Uterus (tissue), 2 donors: Measurements from ENCODE around the gene RPF1.

Experiments used
- CTCF ChIP-seq, 4 experiments: fragments of 200-600 bp in 2 of 4; fragments of 450-650 bp in 2 of 4; sonication (generic) in 2 of 4; IDR thresholded peaks; one replicate each; pipeline ENCODE4 v1.5.1; 2016 to 2019; ENCODE audit warnings: antibody characterized with exemption in 4 of 4, mild to moderate bottlenecking in 2 of 4, moderate library complexity in 1 of 4
- POLR2A ChIP-seq, 2 donors: fragments of 450-650 bp; IDR thresholded peaks; one replicate each; pipeline ENCODE4 v1.6.1; 2016; ENCODE audit warnings: antibody characterized with exemption in 2 of 2, mild to moderate bottlenecking in 1 of 2, moderate library complexity in 1 of 2

- no peak for TF ChIP-seq CTCF (IDR thresholded peaks at IDR 0.05)
- no peak for TF ChIP-seq POLR2A (IDR thresholded peaks at IDR 0.05)
These were observed 44.8 kb upstream of the RPF1 start for GRCh38 chr1:84434081-84434769.
